ENCODE results near the gene DIRAS3.

DNA sequence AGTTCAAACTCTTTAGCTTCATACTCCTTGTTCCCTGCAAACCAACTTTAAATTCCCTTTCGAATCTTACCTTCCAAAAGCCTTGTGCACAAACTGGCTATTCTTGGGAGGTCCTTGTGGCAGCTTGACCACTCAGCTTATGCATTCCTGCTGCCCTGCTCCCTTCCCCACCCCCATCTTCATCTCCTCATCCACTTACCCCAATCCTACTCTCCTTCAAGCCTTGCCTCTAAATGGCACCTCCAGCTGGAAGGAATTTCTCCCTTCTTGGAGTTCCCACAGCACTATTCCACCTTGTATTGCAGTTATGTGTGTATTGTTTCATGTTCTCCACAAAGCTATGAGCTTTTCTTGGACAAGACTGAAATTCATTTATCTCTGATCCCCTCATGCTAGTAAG is 15.3 kb upstream of the DIRAS3 start:
- TF ChIP-seq, protein P1, sequence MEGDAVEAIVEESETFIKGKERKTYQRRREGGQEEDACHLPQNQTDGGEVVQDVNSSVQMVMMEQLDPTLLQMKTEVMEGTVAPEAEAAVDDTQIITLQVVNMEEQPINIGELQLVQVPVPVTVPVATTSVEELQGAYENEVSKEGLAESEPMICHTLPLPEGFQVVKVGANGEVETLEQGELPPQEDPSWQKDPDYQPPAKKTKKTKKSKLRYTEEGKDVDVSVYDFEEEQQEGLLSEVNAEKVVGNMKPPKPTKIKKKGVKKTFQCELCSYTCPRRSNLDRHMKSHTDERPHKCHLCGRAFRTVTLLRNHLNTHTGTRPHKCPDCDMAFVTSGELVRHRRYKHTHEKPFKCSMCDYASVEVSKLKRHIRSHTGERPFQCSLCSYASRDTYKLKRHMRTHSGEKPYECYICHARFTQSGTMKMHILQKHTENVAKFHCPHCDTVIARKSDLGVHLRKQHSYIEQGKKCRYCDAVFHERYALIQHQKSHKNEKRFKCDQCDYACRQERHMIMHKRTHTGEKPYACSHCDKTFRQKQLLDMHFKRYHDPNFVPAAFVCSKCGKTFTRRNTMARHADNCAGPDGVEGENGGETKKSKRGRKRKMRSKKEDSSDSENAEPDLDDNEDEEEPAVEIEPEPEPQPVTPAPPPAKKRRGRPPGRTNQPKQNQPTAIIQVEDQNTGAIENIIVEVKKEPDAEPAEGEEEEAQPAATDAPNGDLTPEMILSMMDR (IDR thresholded peaks at IDR 0.05): no peak
- TF ChIP-seq POLR2A (IDR thresholded peaks at IDR 0.05) (no peak), POLR2AphosphoS5 (IDR thresholded peaks at IDR 0.05) (no peak)

All from prostate gland (tissue), 2 donors.